Testis (tissue), 3 donors: ENCODE measurements around the gene PSMB9. TPM values are rescaled to one million over a fixed set of nuclear protein-coding genes. Genes with fewer than 3 reads are reported as not detected.
A peak's percentile ranks its signal among the peaks of the same experiment; 100 is the strongest.

Source experiments
- DNase-seq: peaks from one replicate; pipeline ENCODE4 v3.0.0-alpha.2; 2019
- H3K27ac ChIP-seq, 2 donors: fragments of 200-600 bp; sonication (generic); one replicate each; pipeline ENCODE4 v1.5.1; 2019
- H3K27me3 ChIP-seq: fragments of 200-600 bp; sonication (generic); one replicate; pipeline ENCODE4 v1.5.1; 2019
- H3K36me3 ChIP-seq: fragments of 200-600 bp; sonication (generic); one replicate; pipeline ENCODE4 v1.5.1; 2017; ENCODE audit warnings: low read depth; ENCODE audit errors: missing control alignments
- H3K4me1 ChIP-seq: fragments of 200-600 bp; sonication (generic); one replicate; pipeline ENCODE4 v1.5.1; 2019
- H3K4me3 ChIP-seq, 2 donors: fragments of 200-600 bp; sonication (generic); one replicate each; pipeline ENCODE4 v1.5.1; 2017 to 2019
- H3K9me3 ChIP-seq: fragments of 200-600 bp; sonication (generic); one replicate; pipeline ENCODE4 v1.5.1; 2017
- POLR2A ChIP-seq: fragments of 450-650 bp; IDR thresholded peaks from one replicate; pipeline ENCODE4 v1.6.1; 2017; ENCODE audit warnings: antibody characterized with exemption, mild to moderate bottlenecking, moderate library complexity
- WGBS, 2 donors: methylation state at CpG; one replicate each; pipeline ENCODE4 v1.1.5; 2018; 5-methylcytosine and 5-hydroxymethylcytosine counted together
- intact Hi-C: fragments of 100-400 bp; cut with DNase I; formaldehyde crosslinking; loops from one replicate; pipeline ENCODE4 v1.15.1; 2023; ENCODE audit warnings: low total_unique reads
- polyA plus RNA-seq: library from polyadenylated mRNA; stranded (reverse); fragments of 350-450 nt; fragmentation: Illumina TruSeq; extraction: RNeasy Lipid Tissue Mini Kit (QIAGEN cat#74804); gene quantifications from one replicate; pipeline ENCODE4 v1.2.3, GENCODE V29; 2014; ENCODE audit warnings: low read depth, low replicate concordance; ENCODE audit not compliant: insufficient read depth
- total RNA-seq, 2 donors: library from RNA; depleted of rRNA; stranded (reverse); fragments of >200 nt; gene quantifications; one replicate each; pipeline ENCODE4 v1.2.3, GENCODE V29; 2016
- TF ChIP-seq, protein P1 (sequence below), 3 experiments: fragments of 450-650 bp in 2 of 3; fragments of 200-600 bp in 1 of 3; sonication (generic) in 1 of 3; IDR thresholded peaks; one replicate each; pipeline ENCODE4 v1.5.1; 2016 to 2019; ENCODE audit warnings: antibody characterized with exemption in 3 of 3, mild to moderate bottlenecking in 2 of 3, moderate library complexity in 1 of 3

Gene PSMB9
- total and polyA plus RNA-seq, 3 donors from 2014 or later, result 6.2 to 29.7 (median 7.9) TPM

DNA sequence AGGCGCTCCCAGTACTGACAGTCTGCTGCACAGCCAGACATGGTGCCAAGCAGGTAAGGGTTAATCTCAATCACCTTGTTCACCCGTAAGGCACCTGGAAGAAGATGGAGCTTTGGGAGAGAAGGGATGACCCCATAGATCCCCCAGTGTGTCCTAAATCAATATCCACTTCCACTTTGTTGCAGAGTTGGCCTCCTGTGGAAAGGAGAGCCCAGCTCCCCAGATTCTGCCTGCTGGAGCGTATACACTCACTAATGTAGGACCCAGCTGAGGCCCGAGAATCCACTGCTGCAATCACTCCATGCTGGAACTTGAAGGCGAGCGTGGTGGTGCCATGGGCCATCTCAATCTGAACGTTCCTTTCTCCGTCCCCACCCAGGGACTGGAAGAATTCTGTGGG lies 11.3 kb upstream of the PSMB9 start:
- WGBS, 2 donors, result 70 to 84% methylated on average over 8 of the region's 8 CpGs
- Histone ChIP-seq H3K4me1 (peaks cover 20% of the 10 kb centered on the region), H3K27me3 (no peaks in the 10 kb centered on the region), H3K36me3 (no peaks in the 10 kb centered on the region), H3K9me3 (no peaks in the 10 kb centered on the region), H3K4me3 (no peak overlapping the region), H3K27ac (peak overlapping the region in 1 of 2 donors; percentile 89)
- no peak for DNase-seq
- no peak for TF ChIP-seq POLR2A
- TF ChIP-seq, protein P1, sequence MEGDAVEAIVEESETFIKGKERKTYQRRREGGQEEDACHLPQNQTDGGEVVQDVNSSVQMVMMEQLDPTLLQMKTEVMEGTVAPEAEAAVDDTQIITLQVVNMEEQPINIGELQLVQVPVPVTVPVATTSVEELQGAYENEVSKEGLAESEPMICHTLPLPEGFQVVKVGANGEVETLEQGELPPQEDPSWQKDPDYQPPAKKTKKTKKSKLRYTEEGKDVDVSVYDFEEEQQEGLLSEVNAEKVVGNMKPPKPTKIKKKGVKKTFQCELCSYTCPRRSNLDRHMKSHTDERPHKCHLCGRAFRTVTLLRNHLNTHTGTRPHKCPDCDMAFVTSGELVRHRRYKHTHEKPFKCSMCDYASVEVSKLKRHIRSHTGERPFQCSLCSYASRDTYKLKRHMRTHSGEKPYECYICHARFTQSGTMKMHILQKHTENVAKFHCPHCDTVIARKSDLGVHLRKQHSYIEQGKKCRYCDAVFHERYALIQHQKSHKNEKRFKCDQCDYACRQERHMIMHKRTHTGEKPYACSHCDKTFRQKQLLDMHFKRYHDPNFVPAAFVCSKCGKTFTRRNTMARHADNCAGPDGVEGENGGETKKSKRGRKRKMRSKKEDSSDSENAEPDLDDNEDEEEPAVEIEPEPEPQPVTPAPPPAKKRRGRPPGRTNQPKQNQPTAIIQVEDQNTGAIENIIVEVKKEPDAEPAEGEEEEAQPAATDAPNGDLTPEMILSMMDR (IDR thresholded peaks at IDR 0.05), result no peak
- intact Hi-C loops, result no loop called here

DNA sequence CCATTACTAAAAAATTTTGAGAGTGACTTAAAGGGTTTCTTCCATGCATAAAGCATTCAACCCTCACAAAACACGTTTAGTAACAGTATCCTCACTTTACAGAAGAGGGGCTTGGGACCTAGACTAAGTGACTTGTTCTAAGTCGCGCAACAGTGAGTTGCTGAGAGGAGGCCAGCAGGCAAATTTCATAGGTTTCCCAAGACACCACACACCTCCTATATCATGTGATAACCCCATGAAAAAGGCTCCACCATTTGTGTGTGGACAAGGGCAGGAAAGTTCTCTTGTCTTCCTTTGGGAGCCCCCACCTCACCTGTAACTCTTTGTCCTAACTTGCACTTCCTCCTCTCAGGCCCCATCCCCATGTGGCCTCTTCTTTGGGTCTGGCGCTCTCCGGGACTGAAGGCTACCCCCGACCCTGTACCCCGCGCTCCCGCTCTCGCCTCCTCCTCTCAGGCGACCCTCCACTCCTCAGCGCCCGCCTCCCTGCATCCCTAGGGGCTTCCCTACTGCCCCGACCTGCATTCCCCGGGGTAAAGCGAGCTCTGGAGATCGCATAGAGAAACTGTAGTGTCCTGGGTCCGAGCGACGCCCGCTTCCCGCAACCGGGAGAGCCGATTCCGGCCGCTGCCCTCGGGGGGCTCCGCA lies 10.5 kb upstream of the PSMB9 start:
- Histone ChIP-seq H3K36me3 (no peaks in the 10 kb centered on the region), H3K27me3 (no peaks in the 10 kb centered on the region), H3K9me3 (no peaks in the 10 kb centered on the region), H3K4me3 (peak overlapping the region; percentile 64 to 78), H3K27ac (peak overlapping the region; percentile 89 to 90), H3K4me1 (peaks cover 18% of the 10 kb centered on the region)
- no peak for DNase-seq
- intact Hi-C loops, result no loop called here
- TF ChIP-seq, protein P1 (IDR thresholded peaks at IDR 0.05), result no peak
- TF ChIP-seq POLR2A, result no peak
- WGBS, 2 donors, result 5 to 14% methylated on average over 12 to 28 of the region's 28 CpGs

DNA sequence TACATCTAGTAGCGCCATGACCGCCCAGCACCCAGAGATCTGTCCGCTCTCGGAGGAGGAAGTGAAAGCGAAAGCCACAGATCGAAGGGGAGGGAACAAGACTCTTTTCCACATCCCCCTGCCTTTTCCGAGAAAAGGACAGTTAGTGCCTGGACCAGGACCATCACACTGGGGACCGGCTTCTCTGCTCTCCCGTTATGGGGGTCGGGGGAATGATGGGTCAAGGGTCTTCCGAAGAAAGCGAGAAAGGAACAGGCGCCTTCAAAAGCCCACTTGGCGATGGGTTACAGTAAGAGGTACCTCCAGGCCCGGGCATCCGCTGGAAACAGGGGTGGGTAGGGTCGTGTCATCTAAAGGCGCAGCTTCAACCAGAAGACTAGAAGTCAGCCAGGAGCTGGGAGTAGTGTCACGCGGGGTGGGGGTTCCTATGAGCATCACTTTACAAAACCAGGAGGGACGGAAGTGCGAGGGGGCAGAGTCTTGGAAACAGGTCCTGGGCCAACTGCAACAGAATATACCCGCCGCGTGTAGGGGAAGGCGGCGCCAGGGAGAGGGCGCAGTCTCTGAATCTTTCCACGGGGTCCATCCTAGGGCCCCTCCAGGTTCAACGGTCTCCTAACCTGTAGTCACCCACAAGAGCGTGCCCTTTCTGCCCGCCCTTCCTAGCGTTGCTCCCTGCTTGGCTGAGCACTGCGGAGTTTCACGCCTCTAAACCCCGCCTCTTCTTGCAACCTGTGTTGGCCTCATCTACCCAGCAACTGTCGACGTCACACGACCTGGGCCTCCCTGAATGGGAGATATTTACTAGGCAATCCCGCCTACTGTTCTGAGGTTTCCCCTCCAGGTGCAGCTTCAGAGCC lies 9.8 kb upstream of the PSMB9 start, which contains the start of gene PSMB8:
Gene PSMB8, minus strand, starts transcription at position 69 of the 860 bp plus-strand sequence. Its CDS starts 51 bp downstream, at position 18.
- no peak for TF ChIP-seq POLR2A
- TF ChIP-seq, protein P1 (IDR thresholded peaks at IDR 0.05), result peak in 2 of 3 experiments; percentile 22 to 23
- peaks cover 15% of the 10 kb centered on the region for H3K4me1 ChIP-seq
- H3K9me3 ChIP-seq, result no peaks in the 10 kb centered on the region
- H3K36me3 ChIP-seq, result no peaks in the 10 kb centered on the region
- 0 to 1% methylated on average over 33 to 40 of the region's 40 CpGs for WGBS, 2 donors
- no peaks in the 10 kb centered on the region for H3K27me3 ChIP-seq
- peak within 1 kb of the TSS; percentile 89 to 90 for H3K27ac ChIP-seq
- peak within 1 kb of the TSS; percentile 64 to 78 for H3K4me3 ChIP-seq
- intact Hi-C loops, result no loop called here
- peak; percentile 99 for DNase-seq

DNA sequence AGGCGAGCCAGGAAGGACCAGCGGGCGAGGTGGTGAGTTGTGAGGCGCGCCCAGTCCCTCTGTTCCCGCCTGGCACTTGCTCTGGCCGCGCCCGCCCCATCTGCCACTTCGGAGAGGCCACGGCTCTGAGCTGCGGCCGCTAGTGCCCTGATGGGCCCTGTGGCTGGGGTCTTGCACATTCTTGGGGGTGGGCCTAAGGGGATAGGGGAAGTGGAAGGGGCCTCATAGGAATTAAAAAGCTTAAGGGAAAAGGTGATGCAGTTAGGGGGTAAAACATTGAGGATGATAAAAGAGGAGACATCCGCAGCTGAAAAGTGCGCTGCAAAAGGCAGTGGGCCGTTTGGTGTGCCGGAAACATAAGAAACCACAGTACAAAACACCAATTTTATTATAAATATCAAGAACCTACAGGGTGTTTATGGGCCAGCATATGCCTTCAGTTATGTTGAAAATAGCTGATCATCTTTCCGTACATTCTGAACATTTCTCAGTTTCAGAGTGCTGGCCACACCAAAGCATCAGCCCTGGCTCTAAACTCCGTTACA lies 9.1 kb upstream of the PSMB9 start:
- Histone ChIP-seq H3K4me1 (peaks cover 15% of the 10 kb centered on the region), H3K27me3 (no peaks in the 10 kb centered on the region), H3K36me3 (no peaks in the 10 kb centered on the region), H3K4me3 (peak overlapping the region; percentile 64 to 78), H3K27ac (peak overlapping the region; percentile 32 to 89), H3K9me3 (no peaks in the 10 kb centered on the region)
- WGBS, 2 donors, result 28 to 39% methylated on average over 7 to 19 of the region's 19 CpGs
- TF ChIP-seq POLR2A, result no peak
- TF ChIP-seq, protein P1 (IDR thresholded peaks at IDR 0.05), result no peak
- DNase-seq, result no peak
- intact Hi-C loops, result no loop called here
